Adipocyte (in vitro differentiated cells): ENCODE data around the gene FHOD1.

Experiments
- DNase-seq: peaks from one replicate; pipeline ENCODE4 v3.0.0-alpha.2; 2015; ENCODE audit warnings: low read depth
- H3K27me3 ChIP-seq: replicated peaks from 2 replicates; pipeline ENCODE4 v1.7.0; 2013; ENCODE audit warnings: mild to moderate bottlenecking, low read length, moderate library complexity; ENCODE audit not compliant: control insufficient read depth, insufficient read depth
- H3K36me3 ChIP-seq: 2 replicates; pipeline ENCODE4 v1.7.0; 2013; ENCODE audit warnings: low read length, mild to moderate bottlenecking, moderate library complexity; ENCODE audit not compliant: control insufficient read depth, insufficient read depth, severe bottlenecking
- H3K4me1 ChIP-seq: 2 replicates; pipeline ENCODE4 v1.7.0; 2013; ENCODE audit warnings: mild to moderate bottlenecking, low read length, moderate library complexity; ENCODE audit not compliant: control insufficient read depth, insufficient read depth
- H3K4me3 ChIP-seq: 2 replicates; pipeline ENCODE4 v1.7.0; 2013; ENCODE audit warnings: mild to moderate bottlenecking, low read length, moderate library complexity
- H3K9ac ChIP-seq: 2 replicates; pipeline ENCODE4 v1.7.0; 2013; ENCODE audit warnings: mild to moderate bottlenecking, low read length, moderate library complexity
- H3K9me3 ChIP-seq: 2 replicates; pipeline ENCODE4 v1.7.0; 2013; ENCODE audit warnings: mild to moderate bottlenecking, low read length, moderate library complexity; ENCODE audit not compliant: control insufficient read depth

The FHOD1 gene

DNA sequence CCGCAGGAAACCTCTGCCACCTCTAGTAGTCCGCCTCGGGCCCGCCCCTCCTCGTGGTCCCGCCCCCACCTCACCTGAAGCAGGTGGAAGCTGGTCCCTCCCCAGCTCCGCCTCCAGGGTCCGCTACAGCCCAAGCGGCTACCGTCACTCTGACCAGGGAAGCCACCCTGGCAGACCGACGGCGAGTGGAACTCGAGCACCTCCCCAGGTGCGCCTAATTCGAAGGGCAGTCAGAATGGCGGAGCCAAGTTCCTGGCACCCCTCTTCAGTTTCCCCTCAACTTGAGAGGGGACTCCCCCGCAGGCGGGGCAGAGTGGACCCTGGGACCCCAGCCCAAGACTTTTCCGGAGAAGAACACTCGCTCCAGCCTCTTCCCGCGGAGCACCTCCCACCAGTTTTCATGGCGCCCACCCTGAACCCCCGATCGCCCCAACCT, 507 bp downstream of the FHOD1 start:
- Histone ChIP-seq H3K4me1 (peaks cover 59% of the 10 kb centered on the region), H3K4me3 (peak overlapping the region; percentile 92), H3K36me3 (no peaks in the 10 kb centered on the region), H3K9me3 (no peaks in the 10 kb centered on the region), H3K9ac (peak overlapping the region; percentile 90), H3K27me3 (no peaks in the 10 kb centered on the region)
- DNase-seq, result no peak

DNA sequence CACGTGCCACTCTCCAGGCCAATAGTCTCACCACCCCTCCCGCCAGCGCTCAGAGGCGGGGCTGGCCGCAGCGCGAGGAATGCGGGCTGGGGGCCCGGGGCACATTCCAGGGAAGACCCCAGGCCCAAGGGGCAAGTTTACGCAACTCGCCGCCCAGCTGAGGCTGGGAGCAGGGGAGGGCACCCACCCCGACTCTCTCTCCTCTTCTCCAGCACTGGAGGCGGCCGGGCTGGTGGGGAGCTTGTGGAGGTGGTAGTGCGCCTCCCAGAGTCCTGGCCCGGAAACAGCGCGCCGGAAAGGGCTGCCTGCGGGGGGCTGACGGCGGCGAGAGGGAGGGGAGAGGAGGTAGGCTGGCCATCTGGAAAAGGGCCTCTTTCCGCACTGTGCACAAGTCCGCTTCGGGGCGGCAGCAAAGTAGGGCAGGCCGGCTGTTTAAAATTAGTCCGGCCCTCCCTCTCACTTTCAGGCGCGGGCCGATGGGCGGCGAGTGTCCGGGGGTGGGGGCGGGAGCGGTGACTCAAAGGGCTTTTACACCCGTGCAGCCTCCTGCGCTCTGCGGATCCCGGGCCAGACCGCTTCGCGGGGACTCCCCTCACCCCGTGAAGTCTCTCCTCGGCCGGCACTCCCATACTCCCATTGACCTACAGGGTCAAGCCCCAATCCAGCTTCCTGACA, 1.1 kb downstream of the FHOD1 start:
- Histone ChIP-seq H3K27me3 (no peaks in the 10 kb centered on the region), H3K9me3 (no peaks in the 10 kb centered on the region), H3K9ac (peak overlapping the region; percentile 90), H3K4me3 (peak overlapping the region; percentile 92), H3K36me3 (no peaks in the 10 kb centered on the region), H3K4me1 (peaks cover 64% of the 10 kb centered on the region)
- DNase-seq, result peak; percentile 93

DNA sequence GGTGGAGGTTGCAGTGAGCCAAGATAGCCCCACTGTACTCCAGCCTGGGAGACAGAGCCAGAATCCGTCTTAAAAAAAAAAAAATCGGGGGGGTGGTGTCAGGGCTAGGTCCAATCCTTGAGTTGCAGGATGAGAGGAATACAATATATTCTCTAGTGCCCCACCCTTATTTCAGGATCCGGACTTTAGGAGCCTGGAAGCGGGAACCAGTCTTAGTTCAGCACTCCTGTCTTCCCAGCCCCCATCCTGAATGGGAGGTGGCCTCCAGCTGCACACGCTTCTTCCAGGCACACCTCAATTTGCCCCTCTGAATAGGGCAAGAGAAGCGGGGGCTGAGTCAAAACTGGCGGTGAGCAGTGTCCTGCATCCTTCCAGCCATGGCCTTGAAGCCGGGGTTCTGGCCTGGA, 1.6 kb downstream of the FHOD1 start:
- peak overlapping the region; percentile 90 for H3K9ac ChIP-seq
- peak overlapping the region; percentile 92 for H3K4me3 ChIP-seq
- H3K36me3 ChIP-seq, result no peaks in the 10 kb centered on the region
- DNase-seq, result no peak
- no peaks in the 10 kb centered on the region for H3K9me3 ChIP-seq
- peaks cover 68% of the 10 kb centered on the region for H3K4me1 ChIP-seq
- no peaks in the 10 kb centered on the region for H3K27me3 ChIP-seq

DNA sequence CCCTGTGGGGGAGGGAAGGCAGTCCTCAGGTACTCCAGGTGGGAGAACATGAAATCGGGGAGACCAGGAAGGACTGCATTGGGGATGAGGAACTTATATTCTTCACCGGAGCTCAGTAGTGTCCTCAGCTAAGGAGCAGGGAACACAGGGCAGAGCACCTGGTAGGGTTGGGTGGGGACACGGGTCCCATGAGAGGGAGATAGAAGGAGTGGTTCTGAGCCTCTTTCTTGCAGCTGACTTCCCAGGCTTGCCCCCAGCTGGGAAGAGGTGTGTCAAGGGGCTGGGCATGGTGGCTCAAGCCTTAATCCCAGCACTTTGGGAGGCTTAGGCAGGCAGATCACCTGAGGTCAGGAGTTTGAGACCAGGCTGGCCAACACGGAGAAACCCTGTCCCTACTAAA, 2.1 kb downstream of the FHOD1 start:
- DNase-seq, result no peak
- no peaks in the 10 kb centered on the region for H3K9me3 ChIP-seq
- H3K4me3 ChIP-seq, result peak overlapping the region; percentile 92
- H3K36me3 ChIP-seq, result no peaks in the 10 kb centered on the region
- H3K9ac ChIP-seq, result peak overlapping the region; percentile 90
- no peaks in the 10 kb centered on the region for H3K27me3 ChIP-seq
- H3K4me1 ChIP-seq, result peaks cover 73% of the 10 kb centered on the region

DNA sequence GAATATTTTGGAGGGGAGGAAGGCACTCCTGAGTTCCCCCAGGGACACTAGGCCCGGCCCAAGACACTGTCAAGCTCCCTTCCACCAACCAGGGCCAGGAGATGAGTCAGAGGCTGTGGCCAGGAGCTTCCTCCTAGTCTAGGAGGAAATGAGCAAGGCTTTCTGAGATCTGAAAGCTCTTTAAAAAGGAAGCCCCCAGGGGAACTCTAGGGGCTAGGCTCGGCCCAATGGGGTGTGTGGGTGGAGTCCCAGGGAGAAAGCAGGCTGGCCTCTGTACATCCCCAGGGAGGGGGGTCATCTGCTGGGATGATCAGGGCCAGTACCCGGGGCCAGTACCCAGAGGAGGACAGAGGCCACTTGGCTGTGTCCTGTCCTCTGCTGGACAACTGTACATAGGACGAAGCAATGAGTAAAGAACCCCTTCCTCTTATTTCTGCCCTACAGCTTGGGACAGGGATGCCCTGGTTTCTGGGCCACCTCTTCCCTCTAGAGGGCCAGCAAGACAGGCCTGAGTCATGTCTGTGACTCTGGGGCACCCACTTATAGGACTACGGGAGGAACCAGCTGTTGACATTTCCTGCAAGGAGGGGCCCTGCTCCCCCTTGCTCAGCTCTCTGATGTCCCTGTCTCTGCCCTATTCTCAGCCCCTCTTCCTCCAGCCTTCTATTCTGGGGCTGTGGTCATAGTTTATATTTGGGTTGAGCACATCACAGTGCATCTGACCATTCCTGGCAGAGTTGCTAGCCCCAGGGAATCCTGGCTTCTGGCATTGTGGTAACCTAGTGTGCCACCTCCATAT, 2.7 kb downstream of the FHOD1 start:
- Histone ChIP-seq H3K9me3 (no peaks in the 10 kb centered on the region), H3K9ac (peak overlapping the region; percentile 90), H3K4me3 (peak overlapping the region; percentile 92), H3K36me3 (peaks cover under 1% of the 10 kb centered on the region), H3K4me1 (peaks cover 73% of the 10 kb centered on the region), H3K27me3 (no peaks in the 10 kb centered on the region)
- peak; percentile 85 for DNase-seq

DNA sequence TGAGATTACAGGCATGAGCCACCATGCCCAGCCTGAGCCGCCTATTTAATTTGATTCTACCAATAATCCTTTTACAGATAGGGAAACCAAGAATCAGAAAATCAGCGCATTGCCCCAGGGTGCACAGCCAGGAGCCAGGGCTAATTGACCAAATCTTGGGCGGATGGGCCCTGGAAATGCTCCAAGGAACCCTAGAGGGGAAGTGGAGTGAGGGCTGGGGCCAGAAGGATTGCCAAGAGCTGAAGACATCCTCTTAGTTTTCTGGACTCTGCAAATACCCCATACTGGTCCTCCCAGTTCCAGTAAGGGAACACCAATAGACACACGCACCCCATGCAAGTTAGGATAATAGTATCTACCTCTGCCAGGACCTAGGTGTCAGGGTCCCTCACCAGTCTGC, 3.8 kb downstream of the FHOD1 start:
- Histone ChIP-seq H3K36me3 (peaks cover 11% of the 10 kb centered on the region), H3K4me3 (peak overlapping the region; percentile 64), H3K9ac (peak overlapping the region; percentile 80), H3K9me3 (no peaks in the 10 kb centered on the region), H3K4me1 (peaks cover 66% of the 10 kb centered on the region), H3K27me3 (no peaks in the 10 kb centered on the region)
- no peak for DNase-seq

DNA sequence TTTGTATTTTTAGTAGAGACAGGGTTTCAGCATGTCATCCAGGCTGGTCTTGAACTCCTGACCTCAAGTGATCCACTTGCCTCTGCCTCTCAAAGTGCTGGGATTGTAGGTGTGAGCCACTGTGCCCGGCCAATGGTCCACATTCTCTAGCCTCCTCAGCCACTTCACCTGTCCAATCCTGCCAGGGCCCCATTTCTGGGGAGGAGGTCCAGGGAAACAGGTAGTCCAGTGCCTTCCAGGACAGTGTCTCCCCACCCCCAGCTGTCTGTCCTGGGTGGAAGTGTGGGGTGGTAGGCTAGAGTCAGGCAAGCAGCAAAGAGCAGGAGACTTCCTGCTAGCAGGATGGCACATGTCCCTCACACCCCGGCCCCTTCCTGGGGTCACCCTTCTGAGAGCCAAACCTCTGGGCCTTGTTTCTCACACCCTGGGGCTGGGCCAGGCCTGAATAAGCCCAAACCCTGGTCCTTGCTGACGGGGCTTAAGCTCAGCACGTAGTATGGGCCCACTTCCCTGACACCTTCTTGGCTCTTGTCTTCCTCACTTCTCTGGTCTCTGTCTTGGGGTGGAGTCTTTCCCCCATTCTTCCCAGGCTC, 5.0 kb downstream of the FHOD1 start:
- Histone ChIP-seq H3K4me3 (no peak overlapping the region), H3K4me1 (peaks cover 58% of the 10 kb centered on the region), H3K9me3 (no peaks in the 10 kb centered on the region), H3K9ac (peak overlapping the region; percentile 89), H3K27me3 (no peaks in the 10 kb centered on the region), H3K36me3 (peaks cover 24% of the 10 kb centered on the region)
- DNase-seq, result no peak

DNA sequence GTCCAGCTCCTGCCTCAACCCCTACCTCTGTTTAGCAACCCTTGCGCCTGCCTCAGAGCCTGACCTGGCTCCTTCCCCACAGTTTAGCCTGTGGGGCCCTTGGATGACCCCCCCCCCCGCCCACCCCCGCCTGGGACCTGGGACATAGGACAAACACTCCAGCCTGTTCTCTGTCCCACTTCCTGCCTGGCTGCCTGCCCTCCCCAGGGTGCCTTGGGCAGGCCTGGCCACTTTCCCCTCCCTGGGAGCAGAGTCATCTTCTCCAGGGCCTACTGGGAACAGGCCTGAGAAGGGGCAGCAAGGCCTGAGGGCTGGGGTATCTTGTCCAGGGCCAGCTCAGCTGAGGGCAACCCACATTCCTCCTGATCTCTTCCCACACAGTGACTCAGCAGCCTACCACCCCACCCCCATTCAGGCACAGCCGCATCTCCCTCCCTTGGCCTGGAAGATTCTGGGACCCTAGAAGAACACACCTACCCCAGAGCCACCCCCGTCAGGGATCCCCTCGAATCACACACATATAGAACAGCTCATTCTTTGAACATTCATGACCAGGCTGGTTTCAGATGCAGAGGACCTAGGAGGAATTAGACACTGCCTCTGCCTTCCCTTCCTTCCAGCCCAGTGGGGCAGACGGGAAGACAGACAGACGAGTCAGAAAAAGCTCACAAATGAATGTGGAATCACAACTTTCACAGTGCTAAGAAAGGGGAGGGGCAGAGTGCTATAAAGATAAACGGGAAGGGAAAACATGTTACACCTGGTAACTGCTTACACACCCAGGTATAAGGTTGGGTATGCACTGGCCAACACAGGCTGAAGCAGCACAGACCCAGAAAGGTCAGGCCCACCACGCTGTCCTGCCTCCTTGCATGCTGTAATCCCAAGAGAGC, 6.0 kb downstream of the FHOD1 start:
- Histone ChIP-seq H3K36me3 (peaks cover 31% of the 10 kb centered on the region), H3K9ac (peak overlapping the region; percentile 89), H3K27me3 (no peaks in the 10 kb centered on the region), H3K4me3 (peak overlapping the region; percentile 51), H3K4me1 (peaks cover 58% of the 10 kb centered on the region), H3K9me3 (no peaks in the 10 kb centered on the region)
- DNase-seq, result peak; percentile 80

DNA sequence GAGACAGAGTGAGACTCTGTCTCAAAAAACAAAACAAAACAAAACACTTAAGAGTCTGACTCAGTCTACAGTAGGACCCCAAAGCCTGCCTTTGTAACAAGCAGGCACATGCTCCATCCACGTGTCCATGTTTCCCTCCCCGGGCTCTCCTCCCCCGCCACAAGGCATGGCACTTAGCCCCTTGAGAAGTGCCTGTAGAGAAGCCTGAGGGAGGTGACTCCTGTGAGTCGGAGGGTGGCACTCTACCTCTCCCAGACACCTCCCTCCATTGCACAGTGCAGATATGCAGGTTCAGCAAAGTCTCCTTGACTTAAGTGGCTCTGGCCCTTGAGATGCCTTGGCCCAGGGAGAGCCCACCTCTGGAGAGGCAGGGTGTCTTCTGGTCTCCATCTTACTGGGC, 6.8 kb downstream of the FHOD1 start:
- peaks cover 38% of the 10 kb centered on the region for H3K36me3 ChIP-seq
- H3K4me1 ChIP-seq, result peaks cover 54% of the 10 kb centered on the region
- DNase-seq, result peak; percentile 9

DNA sequence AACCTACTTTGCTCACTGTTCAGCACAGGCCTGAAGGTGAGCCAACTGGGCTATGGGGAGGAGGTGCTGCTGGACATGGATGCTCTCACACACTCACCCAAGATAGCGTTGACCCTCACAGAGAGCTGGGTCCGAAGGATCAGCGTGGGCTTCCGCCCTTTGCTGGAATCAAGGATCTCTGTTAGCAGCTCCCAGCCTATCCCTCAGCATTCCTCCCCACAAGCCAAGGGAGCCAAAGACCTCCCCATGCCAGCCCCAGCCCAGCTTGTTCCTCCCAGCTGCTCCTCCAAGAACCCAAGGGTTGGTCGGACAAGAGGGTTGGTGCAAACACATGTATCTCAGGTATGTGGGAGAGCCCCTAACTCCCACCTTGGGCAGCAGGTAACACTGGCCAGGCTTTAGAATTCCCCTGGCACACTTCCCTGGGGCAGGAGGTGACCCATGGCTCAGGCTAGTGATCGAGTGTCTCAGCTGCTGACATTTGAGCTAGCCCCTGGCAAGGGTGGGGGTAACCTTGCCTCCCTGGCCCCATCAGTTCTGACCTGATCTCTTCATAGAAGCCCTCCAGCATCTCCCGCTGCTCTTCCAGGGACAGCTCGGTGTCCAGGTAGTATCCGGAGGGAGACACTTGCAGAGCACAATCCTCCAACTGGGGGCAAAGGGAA, 8.3 kb downstream of the FHOD1 start:
- no peak for DNase-seq
- peaks cover 38% of the 10 kb centered on the region for H3K4me1 ChIP-seq
- peaks cover 54% of the 10 kb centered on the region for H3K36me3 ChIP-seq
- no peaks in the 10 kb centered on the region for H3K9me3 ChIP-seq
- no peaks in the 10 kb centered on the region for H3K27me3 ChIP-seq
- no peak overlapping the region for H3K9ac ChIP-seq
- H3K4me3 ChIP-seq, result no peak overlapping the region

More for the DNA sequence above, 6.8 kb downstream of the FHOD1 start:
- Histone ChIP-seq H3K27me3 (no peaks in the 10 kb centered on the region), H3K4me3 (peak overlapping the region; percentile 50), H3K9ac (peak overlapping the region; percentile 77), H3K9me3 (no peaks in the 10 kb centered on the region)
